Naive thymus-derived CD4-positive, alpha-beta T cell (primary cell): ENCODE measurements around the gene GPS1. TPM values are rescaled to one million over a fixed set of nuclear protein-coding genes. Genes with fewer than 3 reads are reported as not detected.

Experiments
- ATAC-seq: fragments of 150-1000 bp; cut with Tn5 transposase; 2 replicates; pipeline ENCODE4 v1.10.0; 2021; ENCODE audit warnings: mild to moderate bottlenecking, moderate library complexity
- CTCF ChIA-PET: fragments of 350-600 bp; sonication (Branson Sonifier 250); formaldehyde crosslinking; loops from one replicate; lab custom pipeline; 2021; ENCODE audit warnings: antibody characterized with exemption; lab: Charles Lee
- POLR2A ChIA-PET: fragments of 350-600 bp; sonication (Branson Sonifier 250); formaldehyde crosslinking; loops from one replicate; lab custom pipeline; 2021; ENCODE audit warnings: antibody characterized with exemption, inconsistent platforms; lab: Charles Lee
- DNase-seq, 9 donors: peaks; one replicate each; pipeline versions ENCODE4 v3.0.0 to v3.0.0-alpha.2; 2020 to 2022; ENCODE audit warnings: mixed read lengths in 1 of 9
- H3K27ac ChIP-seq: one replicate; pipeline ENCODE4 v1.7.0; 2013; ENCODE audit warnings: mild to moderate bottlenecking, low read depth, low read length, moderate library complexity
- H3K27me3 ChIP-seq, 2 donors: one replicate each; pipeline ENCODE4 v1.7.0; 2013; ENCODE audit warnings: low read length in 2 of 2, mild to moderate bottlenecking in 2 of 2, moderate library complexity in 2 of 2; ENCODE audit not compliant: control insufficient read depth in 2 of 2, insufficient read depth in 2 of 2
- H3K36me3 ChIP-seq, 3 experiments: 1 replicate in 2 of 3; 2 replicates in 1 of 3; pipeline ENCODE4 v1.7.0; 2013; ENCODE audit warnings: low read length in 3 of 3, mild to moderate bottlenecking in 3 of 3, moderate library complexity in 1 of 3; ENCODE audit not compliant: insufficient read depth in 3 of 3, control insufficient read depth in 2 of 3
- H3K4me1 ChIP-seq, 2 donors: one replicate each; pipeline ENCODE4 v1.7.0; 2013; ENCODE audit warnings: low read length in 2 of 2, mild to moderate bottlenecking in 2 of 2, moderate library complexity in 1 of 2; ENCODE audit not compliant: control insufficient read depth in 2 of 2, insufficient read depth in 2 of 2
- H3K4me3 ChIP-seq: 2 replicates; pipeline ENCODE4 v1.7.0; 2013; ENCODE audit warnings: mild to moderate bottlenecking, low read length
- H3K9me3 ChIP-seq, 3 experiments: 1 replicate in 2 of 3; 2 replicates in 1 of 3; pipeline ENCODE4 v1.7.0; 2013; ENCODE audit warnings: low read length in 3 of 3; ENCODE audit not compliant: control insufficient read depth in 2 of 3
- H3K27ac Mint-ChIP-seq, 9 donors: one replicate each; pipeline ENCODE4 v1.8.0; 2020 to 2022; ENCODE audit warnings: mixed read lengths in 9 of 9, mild to moderate bottlenecking in 8 of 9, moderate library complexity in 5 of 9, inconsistent platforms in 2 of 9
- H3K27me3 Mint-ChIP-seq, 5 donors: one replicate each; pipeline ENCODE4 v1.8.0; 2021 to 2022; ENCODE audit warnings: mixed read lengths in 5 of 5, mild to moderate bottlenecking in 1 of 5
- H3K36me3 Mint-ChIP-seq, 5 donors: one replicate each; pipeline ENCODE4 v1.8.0; 2020 to 2022; ENCODE audit warnings: mixed read lengths in 5 of 5, mild to moderate bottlenecking in 3 of 5, inconsistent platforms in 1 of 5
- H3K4me1 Mint-ChIP-seq, 7 donors: one replicate each; pipeline ENCODE4 v1.8.0; 2020 to 2022; ENCODE audit warnings: mixed read lengths in 7 of 7, mild to moderate bottlenecking in 3 of 7, inconsistent platforms in 1 of 7
- H3K4me3 Mint-ChIP-seq, 10 donors: one replicate each; pipeline ENCODE4 v1.8.0; 2020 to 2022; ENCODE audit warnings: mild to moderate bottlenecking in 10 of 10, mixed read lengths in 10 of 10, moderate library complexity in 6 of 10, inconsistent platforms in 2 of 10
- H3K9me3 Mint-ChIP-seq, 11 donors: one replicate each; pipeline ENCODE4 v1.8.0; 2020 to 2022; ENCODE audit warnings: mixed read lengths in 11 of 11, mild to moderate bottlenecking in 4 of 11, inconsistent platforms in 1 of 11, moderate library complexity in 1 of 11
- intact Hi-C, 2 donors: fragments of 100-400 bp; cut with micrococcal nuclease; formaldehyde crosslinking; loops; one replicate each; pipeline ENCODE4 v1.15.1; 2023
- polyA plus RNA-seq, 2 donors: library from polyadenylated mRNA; unstranded; fragments of 300-500 nt; fragmentation: Illumina TruSeq; gene quantifications; one replicate each; pipeline ENCODE4 v1.2.3, GENCODE V29; 2021
- total RNA-seq, 6 experiments: library from RNA in 5 of 6; stranded (reverse) in 5 of 6; gene quantifications; 1 replicate in 5 of 6; 2 replicates in 1 of 6; pipeline ENCODE4 v1.2.3 and lab custom pipeline; 2021 to 2026

Gene GPS1
- total and polyA plus RNA-seq, 7 experiments from 2014 or later: 68.3 to 124 (median 82.6) TPM

DNA sequence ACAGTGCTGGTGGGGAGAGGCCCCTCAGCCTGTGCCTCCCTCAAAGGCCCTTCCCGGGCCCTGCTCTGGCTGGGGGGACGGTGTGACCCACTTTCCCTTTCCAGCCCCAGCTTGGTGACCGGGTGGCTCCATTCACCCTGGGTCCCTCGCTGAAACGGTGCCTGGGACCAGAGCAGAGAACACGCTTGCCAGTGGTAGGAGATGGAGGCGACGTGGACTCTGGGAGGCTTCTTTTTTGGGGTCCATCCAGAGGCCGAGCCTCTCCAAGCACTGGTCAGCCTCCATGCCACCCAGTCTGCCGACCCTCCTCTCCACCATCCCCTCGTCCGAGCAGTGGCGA lies 36.8 kb upstream of the GPS1 start:
- Histone ChIP-seq H3K9me3 (no peaks in the 10 kb centered on the region), H3K27me3 (no peaks in the 10 kb centered on the region), H3K4me1 (no peaks in the 10 kb centered on the region), H3K4me3 (no peak overlapping the region), H3K27ac (no peak overlapping the region), H3K36me3 (peaks cover 0 to 31% (median 0%) of the 10 kb centered on the region in 3 experiments)
- no peaks in the 10 kb centered on the region for H3K36me3 Mint-ChIP-seq
- H3K4me3 Mint-ChIP-seq: no peak overlapping the region
- no peaks in the 10 kb centered on the region for H3K9me3 Mint-ChIP-seq
- no peaks in the 10 kb centered on the region for H3K27me3 Mint-ChIP-seq
- intact Hi-C loops: no loop called here
- H3K27ac Mint-ChIP-seq: no peak overlapping the region
- ATAC-seq (no peak), DNase-seq (no peak)
- ChIA-PET POLR2A (no interaction called here), CTCF (interaction anchor here (2.4 kb wide), 1 partner anchor 55 kb away, joined by 14 read pairs; no protein-coding TSS in a partner anchor)
- H3K4me1 Mint-ChIP-seq: peaks cover 0 to 3% (median 0%) of the 10 kb centered on the region in 7 donors

DNA sequence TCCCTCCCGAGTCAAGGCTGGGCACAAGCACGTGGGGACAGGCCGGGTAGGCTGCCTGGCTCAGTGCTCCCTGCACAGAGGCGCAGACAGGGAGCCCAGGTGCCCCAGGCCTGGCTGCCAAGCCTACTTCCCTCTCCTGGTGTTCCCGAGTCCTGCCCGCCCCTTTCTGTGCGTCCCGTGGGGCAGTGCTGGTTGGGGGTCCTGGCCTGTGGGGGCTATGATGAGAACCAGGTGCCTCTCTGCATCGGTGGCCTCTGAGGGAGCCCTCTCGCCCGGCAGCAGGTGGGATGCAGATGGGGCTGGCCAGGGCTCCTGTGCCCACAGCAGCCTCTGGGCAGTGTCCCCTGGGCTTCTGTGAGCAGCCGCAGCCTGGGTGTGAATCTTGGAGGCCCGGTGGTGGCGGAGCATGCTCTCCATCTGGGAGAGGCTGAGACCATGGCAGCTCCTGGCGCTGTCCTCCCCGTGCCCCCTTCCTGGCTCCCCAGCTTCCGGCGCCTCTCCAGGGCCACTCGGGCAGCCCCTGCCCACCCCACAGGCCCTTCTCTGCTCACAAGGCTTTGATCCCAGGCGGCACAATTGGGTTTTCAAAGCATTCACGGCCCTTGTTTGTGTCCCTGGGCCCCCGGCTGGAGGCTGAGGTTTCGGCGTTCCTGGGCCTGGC lies 36.3 kb upstream of the GPS1 start:
- Mint-ChIP-seq H3K9me3 (no peaks in the 10 kb centered on the region), H3K36me3 (no peaks in the 10 kb centered on the region), H3K27ac (no peak overlapping the region), H3K4me3 (no peak overlapping the region), H3K27me3 (no peaks in the 10 kb centered on the region), H3K4me1 (peaks cover 0 to 7% (median 1%) of the 10 kb centered on the region in 7 donors)
- Histone ChIP-seq H3K9me3 (no peaks in the 10 kb centered on the region), H3K4me1 (peaks cover 0 to 5% of the 10 kb centered on the region in 2 donors), H3K36me3 (peaks cover 0 to 31% (median 0%) of the 10 kb centered on the region in 3 experiments), H3K27me3 (no peaks in the 10 kb centered on the region), H3K27ac (no peak overlapping the region), H3K4me3 (no peak overlapping the region)
- ChIA-PET CTCF (interaction anchor here (2.4 kb wide), 1 partner anchor 56 kb away, joined by 14 read pairs; no protein-coding TSS in a partner anchor), POLR2A (interaction anchor here (1.0 kb wide), 1 partner anchor 39 kb away, joined by 3 read pairs; no protein-coding TSS in a partner anchor)
- intact Hi-C loops: no loop called here
- DNase-seq (no peak), ATAC-seq (no peak)

DNA sequence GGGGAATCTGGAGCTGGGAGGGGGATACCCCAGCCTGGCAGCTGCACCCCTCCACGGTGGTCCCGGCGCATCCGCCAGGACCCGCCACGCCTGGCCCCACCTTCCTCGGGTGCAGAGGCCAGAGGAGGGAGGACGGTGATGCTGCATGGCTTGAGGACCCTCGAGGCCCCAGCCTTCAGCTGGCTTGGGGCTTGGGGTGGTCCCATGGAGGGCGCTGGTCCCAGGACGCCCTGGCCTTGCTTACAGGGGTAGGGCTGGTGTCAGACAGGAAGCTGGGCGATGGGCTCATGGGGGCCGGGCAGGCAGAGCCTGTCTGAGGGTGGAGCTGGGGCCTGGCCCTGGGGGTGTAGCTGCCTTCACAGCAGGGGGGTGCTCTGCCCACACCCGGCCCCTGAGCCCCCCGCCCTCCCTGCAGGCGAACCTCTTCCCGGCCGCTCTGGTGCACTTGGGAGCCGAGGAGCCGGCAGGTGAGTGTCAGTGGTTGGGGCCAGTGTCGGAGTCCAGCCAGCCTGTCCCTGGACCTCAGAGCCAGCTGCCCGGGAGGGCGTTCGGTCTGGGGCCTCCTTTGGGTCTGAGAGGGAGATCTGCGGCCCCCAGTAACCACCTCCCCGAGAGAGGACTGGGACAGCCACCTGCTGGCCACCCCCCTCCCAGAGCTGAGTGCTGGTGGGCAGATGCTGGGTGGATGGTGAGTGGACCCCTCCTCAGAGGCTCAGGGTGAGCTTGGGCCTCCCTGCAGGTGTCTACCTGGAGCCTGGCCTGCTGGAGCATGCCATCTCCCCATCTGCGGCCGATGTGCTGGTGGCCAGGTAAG lies 35.4 kb upstream of the GPS1 start:
- H3K4me1 ChIP-seq: peaks cover under 1 to 13% of the 10 kb centered on the region in 2 donors
- H3K4me3 Mint-ChIP-seq: no peak overlapping the region
- CTCF ChIA-PET: interaction anchor here (2.4 kb wide), 1 partner anchor 57 kb away, joined by 14 read pairs; no protein-coding TSS in a partner anchor
- no peaks in the 10 kb centered on the region for H3K9me3 ChIP-seq
- H3K27me3 Mint-ChIP-seq: no peaks in the 10 kb centered on the region
- H3K4me3 ChIP-seq: no peak overlapping the region
- ATAC-seq (no peak), DNase-seq (no peak)
- H3K4me1 Mint-ChIP-seq: peaks cover 0 to 11% (median 7%) of the 10 kb centered on the region in 7 donors
- H3K36me3 Mint-ChIP-seq: no peaks in the 10 kb centered on the region
- intact Hi-C loops: no loop called here
- POLR2A ChIA-PET: interaction anchor here (1.0 kb wide), 1 partner anchor 39 kb away, joined by 3 read pairs; no protein-coding TSS in a partner anchor
- peaks cover 0 to 31% (median 0%) of the 10 kb centered on the region in 3 experiments for H3K36me3 ChIP-seq
- no peaks in the 10 kb centered on the region for H3K27me3 ChIP-seq
- H3K27ac ChIP-seq: no peak overlapping the region
- H3K9me3 Mint-ChIP-seq: no peaks in the 10 kb centered on the region
- H3K27ac Mint-ChIP-seq: no peak overlapping the region

DNA sequence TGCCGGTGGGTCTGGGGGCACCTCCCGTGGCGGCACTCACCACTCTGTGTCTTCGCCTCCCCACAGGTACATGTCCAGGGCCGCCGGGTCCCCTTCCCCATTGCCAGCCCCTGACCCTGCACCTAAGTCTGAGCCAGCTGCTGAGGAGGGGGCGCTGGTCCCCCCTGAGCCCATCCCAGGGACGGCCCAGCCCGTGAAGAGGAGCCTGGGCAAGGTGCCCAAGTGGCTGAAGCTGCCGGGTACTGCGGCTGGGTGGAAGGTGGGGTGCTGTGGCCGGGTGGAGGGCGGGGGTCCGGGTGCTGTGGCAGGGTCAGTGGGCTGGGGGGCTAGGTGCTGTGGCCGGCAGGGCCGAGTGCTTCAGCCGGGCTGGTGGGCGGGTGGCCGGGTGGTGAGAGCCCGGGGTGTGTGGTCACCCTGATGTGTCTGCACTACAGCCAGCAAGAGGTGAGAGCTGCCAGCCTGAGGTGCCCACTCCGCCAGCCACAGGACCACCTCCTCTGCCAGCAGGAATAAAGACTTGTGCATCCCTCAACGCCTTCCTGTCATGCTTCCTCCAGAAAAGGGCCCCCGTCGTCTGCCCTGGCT lies 34.7 kb upstream of the GPS1 start:
- DNase-seq: no peak
- POLR2A ChIA-PET: no interaction called here
- no peaks in the 10 kb centered on the region for H3K36me3 Mint-ChIP-seq
- CTCF ChIA-PET: interaction anchor here (0.9 to 2.4 kb wide), 2 partner anchors 57 to 58 kb away, joined by 3 to 14 read pairs; no protein-coding TSS in a partner anchor
- H3K27me3 Mint-ChIP-seq: no peaks in the 10 kb centered on the region
- no peak for ATAC-seq
- intact Hi-C loops: no loop called here
- no peak overlapping the region for H3K27ac ChIP-seq
- H3K4me1 Mint-ChIP-seq: peaks cover 0 to 18% (median 14%) of the 10 kb centered on the region in 7 donors
- no peak overlapping the region for H3K4me3 ChIP-seq
- no peak overlapping the region for H3K27ac Mint-ChIP-seq
- H3K36me3 ChIP-seq: peaks cover 0 to 24% (median 0%) of the 10 kb centered on the region in 3 experiments
- no peak overlapping the region for H3K4me3 Mint-ChIP-seq
- no peaks in the 10 kb centered on the region for H3K9me3 ChIP-seq
- no peaks in the 10 kb centered on the region for H3K27me3 ChIP-seq
- H3K9me3 Mint-ChIP-seq: no peaks in the 10 kb centered on the region
- peaks cover 8 to 20% of the 10 kb centered on the region in 2 donors for H3K4me1 ChIP-seq

DNA sequence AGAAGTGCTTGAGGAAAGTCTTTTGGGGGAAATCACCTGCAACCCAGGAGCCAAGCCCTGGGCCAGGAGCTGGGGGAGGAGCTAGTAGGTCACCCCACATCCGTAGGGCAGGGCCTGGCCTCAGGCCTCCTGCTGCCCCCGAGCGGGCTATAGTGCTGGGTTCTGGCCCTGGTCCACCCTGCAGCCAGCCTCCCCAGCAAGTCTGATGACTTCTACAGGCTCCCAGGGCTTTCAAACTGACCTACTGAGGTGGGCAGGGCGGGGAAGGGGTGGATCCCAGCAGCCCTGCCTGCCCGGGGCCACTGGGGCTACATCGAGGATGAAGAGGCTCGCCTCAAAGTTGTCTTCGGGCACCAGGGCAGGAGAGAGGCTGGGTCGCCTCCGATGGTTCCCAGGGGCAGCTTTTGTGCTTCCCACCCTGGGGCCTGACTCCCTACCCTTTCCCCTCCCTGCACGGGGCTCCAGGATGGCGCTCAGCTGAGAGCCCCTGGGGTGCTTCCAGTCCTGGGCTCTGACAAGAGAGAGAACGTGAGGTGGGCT lies 34.0 kb upstream of the GPS1 start:
- no peak overlapping the region for H3K4me3 Mint-ChIP-seq
- no peaks in the 10 kb centered on the region for H3K27me3 ChIP-seq
- ATAC-seq (no peak), DNase-seq (no peak)
- peaks cover 0 to 25% (median 0%) of the 10 kb centered on the region in 3 experiments for H3K36me3 ChIP-seq
- no peak overlapping the region for H3K27ac Mint-ChIP-seq
- CTCF ChIA-PET: interaction anchor here (0.9 to 1.0 kb wide), 2 partner anchors 58 to 64 kb away, joined by 3 read pairs; no protein-coding TSS in a partner anchor
- H3K4me3 ChIP-seq: no peak overlapping the region
- H3K4me1 ChIP-seq: peaks cover 9 to 23% of the 10 kb centered on the region in 2 donors
- no peaks in the 10 kb centered on the region for H3K36me3 Mint-ChIP-seq
- no peaks in the 10 kb centered on the region for H3K9me3 ChIP-seq
- POLR2A ChIA-PET: no interaction called here
- no peaks in the 10 kb centered on the region for H3K27me3 Mint-ChIP-seq
- intact Hi-C loops: no loop called here
- H3K27ac ChIP-seq: no peak overlapping the region
- H3K9me3 Mint-ChIP-seq: no peaks in the 10 kb centered on the region
- H3K4me1 Mint-ChIP-seq: peaks cover 0 to 20% (median 15%) of the 10 kb centered on the region in 7 donors
